SK-N-SH (cell line): Measurements from ENCODE around the gene SPACA9. TPM values are rescaled to one million over a fixed set of nuclear protein-coding genes. Genes with fewer than 3 reads are reported as not detected.

ENCODE experiments used
- CTCF ChIA-PET: fragments of 300-600, 350-600 bp; formaldehyde crosslinking; extraction: SDS; loops from one replicate; lab custom pipeline; 2021; lab: Yijun Ruan, JAX
- POLR2A ChIA-PET: fragments of 350-600 bp; sonication (Branson Sonifier 250); formaldehyde crosslinking; extraction: SDS; loops from one replicate; lab custom pipeline; 2020; ENCODE audit warnings: antibody characterized with exemption, inconsistent platforms; lab: Yijun Ruan, JAX
- DNase-seq: peaks from one replicate; pipeline ENCODE4 v3.0.0; 2012
- H2AFZ ChIP-seq: fragments of 200-600 bp; sonication (generic); 2 replicates; pipeline ENCODE4 v1.8.1; 2016; ENCODE audit warnings: antibody characterized with exemption, mild to moderate bottlenecking, low read depth
- H3F3A ChIP-seq: fragments of 200-600 bp; sonication (generic); replicated peaks from 2 replicates; pipeline ENCODE3; 2016; ENCODE audit warnings: antibody characterized with exemption, mild to moderate bottlenecking; ENCODE audit not compliant: insufficient read depth
- H3K27ac ChIP-seq, 2 experiments: fragments of 200-500 bp in 1 of 2; fragments of 200-600 bp in 1 of 2; sonication (Bioruptor generic) in 1 of 2; sonication (generic), shearing (Covaris generic) in 1 of 2; 2 replicates each; pipeline versions ENCODE4 v1.5.1 to v1.6.1; 2014 to 2016; ENCODE audit warnings: low read depth in 2 of 2, inconsistent platforms in 1 of 2, low read length in 1 of 2, mild to moderate bottlenecking in 1 of 2, mixed read lengths in 1 of 2
- H3K27me3 ChIP-seq: fragments of 200-600 bp; sonication (generic), shearing (Covaris generic); 2 replicates; pipeline ENCODE4 v1.6.1; 2016; ENCODE audit warnings: mixed run types; ENCODE audit not compliant: insufficient read depth
- H3K36me3 ChIP-seq, 2 experiments: fragments of 200-500 bp in 1 of 2; fragments of 200-600 bp in 1 of 2; sonication (Bioruptor generic) in 1 of 2; sonication (generic) in 1 of 2; replicated peaks in 1 of 2; 2 replicates each; pipeline versions ENCODE3 to v1.5.1; 2014 to 2016; ENCODE audit warnings: low read length in 1 of 2, mild to moderate bottlenecking in 1 of 2; ENCODE audit not compliant: insufficient read depth in 2 of 2, control insufficient read depth in 1 of 2
- H3K4me1 ChIP-seq, 2 experiments: fragments of 200-500 bp in 1 of 2; fragments of 200-600 bp in 1 of 2; sonication (Bioruptor generic) in 1 of 2; sonication (generic), shearing (Covaris generic) in 1 of 2; 2 replicates each; pipeline versions ENCODE4 v1.5.1 to v1.6.1; 2014 to 2016; ENCODE audit warnings: low read depth in 1 of 2, low read length in 1 of 2, mixed run types in 1 of 2; ENCODE audit not compliant: insufficient read depth in 2 of 2, control insufficient read depth in 1 of 2
- H3K4me2 ChIP-seq: fragments of 200-600 bp; sonication (generic), shearing (Covaris generic); 2 replicates; pipeline ENCODE4 v1.6.1; 2017; ENCODE audit warnings: mixed run types
- H3K4me3 ChIP-seq, 2 experiments: fragments of 200-500 bp in 1 of 2; fragments of 200-600 bp in 1 of 2; sonication (Bioruptor generic) in 1 of 2; sonication (generic), shearing (Covaris generic) in 1 of 2; 2 replicates each; pipeline versions ENCODE4 v1.5.1 to v1.8.1; 2014 to 2016; ENCODE audit warnings: low read depth in 2 of 2, inconsistent platforms in 1 of 2, low read length in 1 of 2, mild to moderate bottlenecking in 1 of 2, mixed read lengths in 1 of 2, moderate library complexity in 1 of 2
- H3K79me2 ChIP-seq: fragments of 200-600 bp; sonication (generic); 2 replicates; pipeline ENCODE4 v1.8.1; 2017; ENCODE audit warnings: mild to moderate bottlenecking; ENCODE audit not compliant: insufficient read depth
- H3K9ac ChIP-seq: fragments of 200-600 bp; sonication (generic); 2 replicates; pipeline ENCODE4 v1.6.1; 2017; ENCODE audit warnings: mixed run types
- H3K9me2 ChIP-seq: fragments of 200-600 bp; sonication (generic); 2 replicates; pipeline ENCODE4 v1.6.1; 2017; ENCODE audit warnings: mixed run types
- H3K9me3 ChIP-seq: fragments of 200-600 bp; sonication (generic); 2 replicates; pipeline ENCODE4 v1.6.1; 2017; ENCODE audit warnings: mixed run types, mild to moderate bottlenecking, moderate library complexity
- H4K20me1 ChIP-seq: fragments of 200-600 bp; sonication (generic); 2 replicates; pipeline ENCODE4 v1.6.1; 2017; ENCODE audit warnings: mild to moderate bottlenecking, mixed run types; ENCODE audit not compliant: insufficient read depth
- CHD2 ChIP-seq: fragments of 150-350 bp; IDR thresholded peaks from 2 replicates; pipeline ENCODE4 v1.6.1; 2018; ENCODE audit warnings: low read length; ENCODE audit not compliant: partially characterized antibody
- CTCF ChIP-seq: fragments of 200-600 bp; sonication (generic); IDR thresholded peaks from 2 replicates; pipeline ENCODE4 v1.6.1; 2017; ENCODE audit warnings: antibody characterized with exemption, mild to moderate bottlenecking, moderate library complexity
- ELF1 ChIP-seq: IDR thresholded peaks from 2 replicates; pipeline ENCODE4 v1.4.0; 2012
- FOXJ3 ChIP-seq: sonication (generic); formaldehyde crosslinking; IDR thresholded peaks from 2 replicates; pipeline ENCODE4 v1.5.1; 2020; ENCODE audit warnings: mild to moderate bottlenecking, missing genetic modification reagents
- FOXM1 ChIP-seq: IDR thresholded peaks from 2 replicates; pipeline ENCODE4 v1.4.0; 2012; ENCODE audit warnings: low read depth, mild to moderate bottlenecking
- GABPA ChIP-seq: IDR thresholded peaks from 2 replicates; pipeline ENCODE4 v1.4.0; 2012; ENCODE audit warnings: low read depth, mild to moderate bottlenecking
- IRF3 ChIP-seq: fragments of 150-350 bp; IDR thresholded peaks from 2 replicates; pipeline ENCODE4 v1.6.1; 2016; ENCODE audit warnings: mild to moderate bottlenecking, low read depth, low read length
- JUND ChIP-seq: IDR thresholded peaks from 2 replicates; pipeline ENCODE4 v1.4.0; 2012
- MEF2A ChIP-seq: IDR thresholded peaks from 2 replicates; pipeline ENCODE4 v1.4.0; 2012; ENCODE audit warnings: low read depth, borderline replicate concordance
- NFIC ChIP-seq: IDR thresholded peaks from 2 replicates; pipeline ENCODE4 v1.4.0; 2012; ENCODE audit warnings: borderline replicate concordance
- PBX3 ChIP-seq: IDR thresholded peaks from 2 replicates; pipeline ENCODE4; 2012
- POLR2AphosphoS5 ChIP-seq: IDR thresholded peaks from 2 replicates; pipeline ENCODE4 v1.6.1; 2012; ENCODE audit warnings: low read depth, low read length
- RAD21 ChIP-seq: IDR thresholded peaks from 2 replicates; pipeline ENCODE4 v1.6.1; 2012; ENCODE audit warnings: mild to moderate bottlenecking, low read length
- RCOR1 ChIP-seq: fragments of 150-350 bp; IDR thresholded peaks from 2 replicates; pipeline ENCODE4 v1.6.1; 2017; ENCODE audit warnings: antibody characterized with exemption, low read length
- REST ChIP-seq: IDR thresholded peaks from 2 replicates; pipeline ENCODE4 v1.6.1; 2012; ENCODE audit warnings: mild to moderate bottlenecking, low read depth, low read length, moderate library complexity
- RFX5 ChIP-seq: IDR thresholded peaks from 2 replicates; pipeline ENCODE4 v1.6.1; 2012; ENCODE audit warnings: mild to moderate bottlenecking, improper control_type of control experiment, low read length
- RXRA ChIP-seq: IDR thresholded peaks from 2 replicates; pipeline ENCODE4 v1.4.0; 2012; ENCODE audit warnings: low read depth, mild to moderate bottlenecking, borderline replicate concordance
- SIN3A ChIP-seq: IDR thresholded peaks from 2 replicates; pipeline ENCODE4 v1.6.1; 2012; ENCODE audit warnings: low read depth, mild to moderate bottlenecking, low read length, moderate library complexity, borderline replicate concordance
- SMC3 ChIP-seq: IDR thresholded peaks from 2 replicates; pipeline ENCODE4 v1.6.1; 2012; ENCODE audit warnings: low read depth, low read length, improper control_type of control experiment
- TAF1 ChIP-seq: IDR thresholded peaks from 2 replicates; pipeline ENCODE4 v1.6.1; 2012; ENCODE audit warnings: low read depth, mild to moderate bottlenecking, low read length, moderate library complexity, borderline replicate concordance
- TCF12 ChIP-seq: IDR thresholded peaks from 2 replicates; pipeline ENCODE4 v1.4.0; 2012
- USF2 ChIP-seq: fragments of 150-350 bp; IDR thresholded peaks from 2 replicates; pipeline ENCODE4 v1.6.1; 2017; ENCODE audit warnings: antibody characterized with exemption, low read length, low read depth, borderline replicate concordance
- YY1 ChIP-seq: IDR thresholded peaks from 2 replicates; pipeline ENCODE4 v1.4.0; 2012; ENCODE audit warnings: low read depth, mild to moderate bottlenecking
- WGBS: methylation state at CpG from one replicate; pipeline ENCODE4 v1.1.6; 2017; ENCODE audit warnings: low lambda C conversion rate; 5-methylcytosine and 5-hydroxymethylcytosine counted together
- polyA plus RNA-seq, 3 experiments: library from polyadenylated mRNA; depleted of rRNA; stranded (reverse); fragments of >200 nt; gene quantifications; 2 replicates each; pipeline ENCODE4 v1.2.3, GENCODE V29; 2012

SPACA9 gene
- polyA plus RNA-seq, 1 of the 3 experiments (the other 2 are of a cell fraction): 9.8 TPM

- peaks cover 8% of the 10 kb centered on the region for H3F3A ChIP-seq
- H3K4me1 ChIP-seq: peaks cover 0 to 7% of the 10 kb centered on the region in 2 experiments; a peak in 1 of 4 replicates
- H3K79me2 ChIP-seq: no peaks in the 10 kb centered on the region
- POLR2A ChIA-PET: no interaction called here
- H3K9me3 ChIP-seq: no peaks in the 10 kb centered on the region
- H3K4me3 ChIP-seq: no peak overlapping the region; a peak in 1 of 4 replicates
- CTCF ChIA-PET: interaction anchor here (0.6 to 5.9 kb wide), 66 partner anchors 10 to 518 kb away, joined by 3 to 85 read pairs (median 4); partner anchors contain the start of genes BARHL1, DDX31, GFI1B and SPACA9
- no peak overlapping the region for H3K9ac ChIP-seq
- peak overlapping the region in 1 of 2 experiments; percentile 26; a peak in 2 of 4 replicates for H3K27ac ChIP-seq
- no peaks in the 10 kb centered on the region for H3K27me3 ChIP-seq
- no peak overlapping the region for H3K4me2 ChIP-seq
- peaks cover 47 to 76% of the 10 kb centered on the region in 2 experiments for H3K36me3 ChIP-seq
- 40% methylated on average over 11 of the region's 11 CpGs for WGBS
- H2AFZ ChIP-seq: no peak overlapping the region
- no peaks in the 10 kb centered on the region for H3K9me2 ChIP-seq
- H4K20me1 ChIP-seq: no peaks in the 10 kb centered on the region
- peak; percentile 84 for DNase-seq
- TF ChIP-seq ELF1 (no peak), SMC3 (peak; percentile 65), IRF3 (no peak), TAF1 (no peak), POLR2AphosphoS5 (no peak), TCF12 (no peak), CHD2 (peak; percentile 30), RCOR1 (peak; percentile 42; the same call in 1 of the 2 replicates), RAD21 (peak; percentile 87), GABPA (no peak), NFIC (no peak), FOXJ3 (CRISPR knock-in tag) (no peak), CTCF (peak; percentile 97), REST (no peak), MEF2A (no peak), PBX3 (no peak), USF2 (no peak), YY1 (no peak), SIN3A (no peak), RXRA (no peak), FOXM1 (no peak), JUND (no peak), RFX5 (no peak)
Measured at GRCh38 chr9:132901858-132902831, 23.4 kb downstream of the SPACA9 start.
